Hepatocyte (in vitro differentiated cells): ENCODE data around the gene CDC14B.

Experiments used
- CTCF ChIP-seq: fragments of 200-600 bp; sonication (generic); IDR thresholded peaks from 2 replicates; pipeline ENCODE4 v1.5.1; 2016; ENCODE audit warnings: antibody characterized with exemption, mild to moderate bottlenecking; ENCODE audit not compliant: poor library complexity
- EZH2 ChIP-seq: fragments of 200-600 bp; sonication (generic); IDR thresholded peaks from 2 replicates; pipeline ENCODE4 v1.6.1; 2016; ENCODE audit warnings: antibody characterized with exemption, mild to moderate bottlenecking, borderline replicate concordance
- EZH2phosphoT487 ChIP-seq: fragments of 200-600 bp; sonication (generic); IDR thresholded peaks from one replicate; pipeline ENCODE4 v1.6.1; 2018; ENCODE audit warnings: antibody characterized with exemption, mild to moderate bottlenecking, low read depth, moderate library complexity; ENCODE audit not compliant: unreplicated experiment, severe bottlenecking

- TF ChIP-seq CTCF (no peak), EZH2phosphoT487 (no peak), EZH2 (no peak)
These were observed 20.3 kb downstream of the CDC14B start for GRCh38 chr9:96599298-96599697.
